Panc1 (cell line): ENCODE results near the gene SPDYC. TPM values are rescaled to one million over a fixed set of nuclear protein-coding genes. Genes with fewer than 3 reads are reported as not detected.

Source experiments
- microRNA-seq: library from miRNA; unstranded; fragments of <30 nt; microRNA quantifications from one replicate; pipeline ENCODE4 v1.1.0, GENCODE V29; 2020; ENCODE audit not compliant: unreplicated experiment
- total RNA-seq: library from RNA; stranded (reverse); gene quantifications from one replicate; pipeline ENCODE4 v1.2.1, GENCODE V29; 2021; ENCODE audit not compliant: unreplicated experiment

SPDYC gene
- total RNA-seq, 1 experiment from 2014 or later = not detected

Small RNA genes lying within 50 kb of the gene (microRNA-seq; reads per million reads assigned to microRNA genes)
- gene MIR6751 = 1.9 reads per million

Other genes starting within 250 kb of the SPDYC start
- gene PPP2R5B, start 245.5 kb upstream of the SPDYC start, total RNA-seq = 14.0 TPM
- gene GPHA2, start 234.3 kb upstream of the SPDYC start, total RNA-seq = not detected
- gene MAJIN, start 198.1 kb upstream of the SPDYC start, total RNA-seq = not detected
- gene BATF2, start 173.3 kb upstream of the SPDYC start, total RNA-seq = 1.6 TPM
- 177 TPM for gene ARL2, start 156.1 kb upstream of the SPDYC start, total RNA-seq
- gene SNX15, start 142.8 kb upstream of the SPDYC start, total RNA-seq = 51.5 TPM
- gene SAC3D1, start 129.0 kb upstream of the SPDYC start, total RNA-seq = 55.6 TPM
- gene NAALADL1, start 111.7 kb upstream of the SPDYC start, total RNA-seq = 0.23 TPM
- gene CDCA5, start 86.2 kb upstream of the SPDYC start, total RNA-seq = 92.9 TPM
- gene ZFPL1, start 86.0 kb upstream of the SPDYC start, total RNA-seq = 68.4 TPM
- 101 TPM for gene VPS51, start 74.0 kb upstream of the SPDYC start, total RNA-seq
- 85.4 TPM for gene TM7SF2, start 58.4 kb upstream of the SPDYC start, total RNA-seq
- 27.1 TPM for gene ZNHIT2, start 52.5 kb upstream of the SPDYC start, total RNA-seq
- gene FAU, start 48.1 kb upstream of the SPDYC start, total RNA-seq = 1,001 TPM
- 111 TPM for gene MRPL49, start 47.9 kb upstream of the SPDYC start, total RNA-seq
- gene SYVN1, start 35.7 kb upstream of the SPDYC start, total RNA-seq = 64.3 TPM
- 256 TPM for gene CAPN1, start 11.7 kb downstream of the SPDYC start, total RNA-seq
- gene POLA2, start 91.7 kb downstream of the SPDYC start, total RNA-seq = 39.0 TPM
- 8.1 TPM for gene CDC42EP2, start 144.6 kb downstream of the SPDYC start, total RNA-seq
- gene DPF2, start 163.6 kb downstream of the SPDYC start, total RNA-seq = 97.0 TPM
- gene TIGD3, start 184.5 kb downstream of the SPDYC start, total RNA-seq = 2.4 TPM
- 9.8 TPM for gene SLC25A45, start 212.4 kb downstream of the SPDYC start, total RNA-seq
- 85.8 TPM for gene FRMD8, start 216.4 kb downstream of the SPDYC start, total RNA-seq